Activated CD8-positive, alpha-beta T cell treated with anti-CD3 and anti-CD28 coated beads, Interleukin-2, amount 10 ng/mL, durations not matched to agents 7 days and 5 days (primary cell): Measurements from ENCODE around the gene ARHGEF3. TPM values are rescaled to one million over a fixed set of nuclear protein-coding genes. Genes with fewer than 3 reads are reported as not detected.

Experiments used
- ATAC-seq: fragments of 150-1000 bp; cut with Tn5 transposase; one replicate; pipeline ENCODE4 v1.10.0; 2021; ENCODE audit warnings: moderate library complexity
- CTCF ChIA-PET: fragments of 350-600 bp; sonication (Branson Sonifier 250); formaldehyde crosslinking; loops from one replicate; lab custom pipeline; 2021; ENCODE audit warnings: antibody characterized with exemption; lab: Charles Lee
- POLR2A ChIA-PET: fragments of 350-600 bp; sonication (Branson Sonifier 250); formaldehyde crosslinking; loops from one replicate; lab custom pipeline; 2021; ENCODE audit warnings: antibody characterized with exemption; lab: Charles Lee
- DNase-seq: peaks from one replicate; pipeline ENCODE4 v3.0.0-alpha.2; 2020
- H3K27ac Mint-ChIP-seq: one replicate; pipeline ENCODE4 v1.8.0; 2021; ENCODE audit warnings: mild to moderate bottlenecking, mixed read lengths
- H3K27me3 Mint-ChIP-seq: one replicate; pipeline ENCODE4 v1.8.0; 2021; ENCODE audit warnings: low read depth, mixed read lengths
- H3K36me3 Mint-ChIP-seq: one replicate; pipeline ENCODE4 v1.8.0; 2021; ENCODE audit warnings: low read depth, mixed read lengths
- H3K4me1 Mint-ChIP-seq: one replicate; pipeline ENCODE4 v1.8.0; 2021; ENCODE audit warnings: low read depth, mixed read lengths
- H3K4me3 Mint-ChIP-seq: one replicate; pipeline ENCODE4 v1.8.0; 2021; ENCODE audit warnings: mild to moderate bottlenecking, mixed read lengths
- H3K9me3 Mint-ChIP-seq: one replicate; pipeline ENCODE4 v1.8.0; 2022; ENCODE audit warnings: mixed read lengths; ENCODE audit not compliant: insufficient read depth
- total RNA-seq, 2 experiments: library from RNA; stranded (reverse); gene quantifications; one replicate each; pipeline ENCODE4 v1.2.3, GENCODE V29; 2021

ARHGEF3 gene
- total RNA-seq, 2 experiments from 2014 or later = 94.6 to 101 TPM

GRCh38 chr3:56754741-56755417, 46.9 kb downstream of the ARHGEF3 start:
- peak overlapping the region; percentile 93 for H3K27ac Mint-ChIP-seq
- POLR2A ChIA-PET = interaction anchor here (0.6 to 4.9 kb wide), 11 partner anchors 10 to 160 kb away, joined by 3 to 98 read pairs (median 4); partner anchors contain the start of gene ARHGEF3
- CTCF ChIA-PET = interaction anchor here (0.6 to 18.8 kb wide), 19 partner anchors 9 to 163 kb away, joined by 3 to 242 read pairs (median 5); partner anchors contain the start of gene ARHGEF3
- no peaks in the 10 kb centered on the region for H3K27me3 Mint-ChIP-seq
- peaks cover 3% of the 10 kb centered on the region for H3K9me3 Mint-ChIP-seq
- DNase-seq (peak; percentile 63), ATAC-seq (peak; percentile 47)
- H3K36me3 Mint-ChIP-seq = peaks cover 82% of the 10 kb centered on the region
- peak overlapping the region; percentile 88 for H3K4me3 Mint-ChIP-seq
- H3K4me1 Mint-ChIP-seq = peaks cover 81% of the 10 kb centered on the region

GRCh38 chr3:56753206-56753820, 48.4 kb downstream of the ARHGEF3 start:
- POLR2A ChIA-PET = interaction anchor here (1.0 to 4.9 kb wide), 6 partner anchors 28 to 47 kb away, joined by 4 to 98 read pairs (median 16); partner anchors contain the start of gene ARHGEF3
- CTCF ChIA-PET = interaction anchor here (1.0 to 18.8 kb wide), 12 partner anchors 10 to 236 kb away, joined by 3 to 242 read pairs (median 7); partner anchors contain the start of gene ARHGEF3
- no peaks in the 10 kb centered on the region for H3K27me3 Mint-ChIP-seq
- peak overlapping the region; percentile 48 for H3K4me3 Mint-ChIP-seq
- ATAC-seq (peak; percentile 71), DNase-seq (peak; percentile 62)
- peak overlapping the region; percentile 79 for H3K27ac Mint-ChIP-seq
- H3K36me3 Mint-ChIP-seq = peaks cover 86% of the 10 kb centered on the region
- H3K9me3 Mint-ChIP-seq = peaks cover 8% of the 10 kb centered on the region
- H3K4me1 Mint-ChIP-seq = peaks cover 73% of the 10 kb centered on the region

GRCh38 chr3:56751056-56751707, 50.6 kb downstream of the ARHGEF3 start:
- Mint-ChIP-seq H3K27me3 (no peaks in the 10 kb centered on the region), H3K27ac (peak overlapping the region; percentile 30), H3K36me3 (peaks cover 90% of the 10 kb centered on the region), H3K4me3 (no peak overlapping the region), H3K4me1 (peaks cover 65% of the 10 kb centered on the region), H3K9me3 (peaks cover 8% of the 10 kb centered on the region)
- POLR2A ChIA-PET = interaction anchor here (0.7 to 4.9 kb wide), 3 partner anchors 9 to 49 kb away, joined by 3 to 98 read pairs (median 5); partner anchors contain the start of gene ARHGEF3
- CTCF ChIA-PET = interaction anchor here (1.3 to 18.8 kb wide), 7 partner anchors 15 to 238 kb away, joined by 3 to 242 read pairs (median 7); partner anchors contain the start of gene ARHGEF3
- ATAC-seq (no peak), DNase-seq (no peak)

- POLR2A ChIA-PET = no interaction called here
- peak; percentile 9 for DNase-seq
- peaks cover 8% of the 10 kb centered on the region for H3K9me3 Mint-ChIP-seq
- no peak for ATAC-seq
- CTCF ChIA-PET = interaction anchor here (0.6 to 18.8 kb wide), 4 partner anchors 31 to 49 kb away, joined by 3 to 242 read pairs (median 3); partner anchors contain the start of gene ARHGEF3
- H3K27ac Mint-ChIP-seq = peak overlapping the region; percentile 9
- peaks cover 61% of the 10 kb centered on the region for H3K4me1 Mint-ChIP-seq
- H3K36me3 Mint-ChIP-seq = peaks cover 88% of the 10 kb centered on the region
- H3K27me3 Mint-ChIP-seq = no peaks in the 10 kb centered on the region
- no peak overlapping the region for H3K4me3 Mint-ChIP-seq
Measured at GRCh38 chr3:56748663-56749231, 53.0 kb downstream of the ARHGEF3 start.

GRCh38 chr3:56747150-56747549, 54.6 kb downstream of the ARHGEF3 start:
- peaks cover 86% of the 10 kb centered on the region for H3K36me3 Mint-ChIP-seq
- ChIA-PET CTCF (interaction anchor here (0.7 to 18.8 kb wide), 3 partner anchors 44 to 196 kb away, joined by 3 to 242 read pairs (median 4); partner anchors contain the start of gene ARHGEF3), POLR2A (no interaction called here)
- H3K9me3 Mint-ChIP-seq = peaks cover 8% of the 10 kb centered on the region
- H3K4me1 Mint-ChIP-seq = peaks cover 51% of the 10 kb centered on the region
- no peaks in the 10 kb centered on the region for H3K27me3 Mint-ChIP-seq
- no peak overlapping the region for H3K27ac Mint-ChIP-seq
- no peak overlapping the region for H3K4me3 Mint-ChIP-seq
- ATAC-seq (peak; percentile 42), DNase-seq (peak; percentile 19)

GRCh38 chr3:56744016-56744415, 57.7 kb downstream of the ARHGEF3 start:
- POLR2A ChIA-PET = no interaction called here
- H3K27ac Mint-ChIP-seq = peak overlapping the region; percentile 63

GRCh38 chr3:56742887-56743286, 58.9 kb downstream of the ARHGEF3 start:
- peak; percentile 2 for DNase-seq
- ATAC-seq = no peak
- ChIA-PET CTCF (interaction anchor here (0.8 to 18.8 kb wide), 6 partner anchors 10 to 247 kb away, joined by 3 to 242 read pairs (median 4); partner anchors contain the start of gene ARHGEF3), POLR2A (interaction anchor here (1.3 kb wide), 1 partner anchor 33 kb away, joined by 3 read pairs; no protein-coding TSS in a partner anchor)
- Mint-ChIP-seq H3K9me3 (no peaks in the 10 kb centered on the region), H3K4me1 (peaks cover 35% of the 10 kb centered on the region), H3K27ac (peak overlapping the region; percentile 57), H3K27me3 (no peaks in the 10 kb centered on the region), H3K4me3 (no peak overlapping the region), H3K36me3 (peaks cover 75% of the 10 kb centered on the region)

More at GRCh38 chr3:56744016-56744415, 57.7 kb downstream of the ARHGEF3 start:
- CTCF ChIA-PET = interaction anchor here (1.3 to 18.8 kb wide), 2 partner anchors 10 to 54 kb away, joined by 5 to 242 read pairs; partner anchors contain the start of gene ARHGEF3
- peaks cover 78% of the 10 kb centered on the region for H3K36me3 Mint-ChIP-seq
- no peak overlapping the region for H3K4me3 Mint-ChIP-seq
- ATAC-seq (no peak), DNase-seq (peak; percentile 18)
- no peaks in the 10 kb centered on the region for H3K9me3 Mint-ChIP-seq
- H3K4me1 Mint-ChIP-seq = peaks cover 35% of the 10 kb centered on the region
- no peaks in the 10 kb centered on the region for H3K27me3 Mint-ChIP-seq

GRCh38 chr3:56739036-56739435, 62.7 kb downstream of the ARHGEF3 start:
- CTCF ChIA-PET = interaction anchor here (0.6 to 18.8 kb wide), 2 partner anchors 57 to 59 kb away, joined by 3 to 242 read pairs; partner anchors contain the start of gene ARHGEF3
- Mint-ChIP-seq H3K4me1 (peaks cover 45% of the 10 kb centered on the region), H3K27me3 (no peaks in the 10 kb centered on the region)

GRCh38 chr3:56737006-56737405, 64.7 kb downstream of the ARHGEF3 start:
- Mint-ChIP-seq H3K4me1 (peaks cover 48% of the 10 kb centered on the region), H3K27me3 (no peaks in the 10 kb centered on the region), H3K36me3 (peaks cover 76% of the 10 kb centered on the region), H3K27ac (peak overlapping the region; percentile 55), H3K4me3 (no peak overlapping the region), H3K9me3 (no peaks in the 10 kb centered on the region)
- CTCF ChIA-PET = interaction anchor here (1.0 to 14.4 kb wide), 6 partner anchors 9 to 259 kb away, joined by 3 to 148 read pairs (median 6); partner anchors contain the start of gene ARHGEF3
- DNase-seq (peak; percentile 18), ATAC-seq (no peak)
- POLR2A ChIA-PET = interaction anchor here (0.6 to 1.1 kb wide), 4 partner anchors 61 to 271 kb away, joined by 3 to 5 read pairs (median 3); no protein-coding TSS in a partner anchor

More at GRCh38 chr3:56739036-56739435, 62.7 kb downstream of the ARHGEF3 start:
- POLR2A ChIA-PET = interaction anchor here (0.6 kb wide), 1 partner anchor 46 kb away, joined by 3 read pairs; no protein-coding TSS in a partner anchor
- ATAC-seq (no peak), DNase-seq (no peak)
- no peaks in the 10 kb centered on the region for H3K9me3 Mint-ChIP-seq
- no peak overlapping the region for H3K27ac Mint-ChIP-seq
- no peak overlapping the region for H3K4me3 Mint-ChIP-seq
- peaks cover 80% of the 10 kb centered on the region for H3K36me3 Mint-ChIP-seq

GRCh38 chr3:56732109-56732508, 69.6 kb downstream of the ARHGEF3 start:
- Mint-ChIP-seq H3K4me3 (no peak overlapping the region), H3K27me3 (no peaks in the 10 kb centered on the region), H3K9me3 (no peaks in the 10 kb centered on the region), H3K4me1 (peaks cover 67% of the 10 kb centered on the region), H3K27ac (peak overlapping the region; percentile 75), H3K36me3 (peaks cover 90% of the 10 kb centered on the region)
- ATAC-seq (no peak), DNase-seq (peak; percentile 12)
- ChIA-PET POLR2A (no interaction called here), CTCF (interaction anchor here (0.7 to 14.4 kb wide), 2 partner anchors 68 to 257 kb away, joined by 3 to 148 read pairs; partner anchors contain the start of gene ARHGEF3)
